ENCODE measurements around the gene SEMA3D.
A peak's percentile ranks its signal among the peaks of the same experiment; 100 is the strongest.

SEMA3D gene

GRCh38 chr7:85186521-85187241 is at the start of gene SEMA3D:
Gene SEMA3D, minus strand, starts transcription at chr7:85187056. Its CDS starts 65,165 bp downstream, at chr7:85121891.
- Histone ChIP-seq H3K4me3 (ENCODE audit: low read length) (peak within 1 kb of the TSS; percentile 67), H3K27me3 (ENCODE audit: insufficient read depth, low read length) (no peaks in the 10 kb centered on the region), H3K9me3 (ENCODE audit: low read length) (no peaks in the 10 kb centered on the region)

DNA sequence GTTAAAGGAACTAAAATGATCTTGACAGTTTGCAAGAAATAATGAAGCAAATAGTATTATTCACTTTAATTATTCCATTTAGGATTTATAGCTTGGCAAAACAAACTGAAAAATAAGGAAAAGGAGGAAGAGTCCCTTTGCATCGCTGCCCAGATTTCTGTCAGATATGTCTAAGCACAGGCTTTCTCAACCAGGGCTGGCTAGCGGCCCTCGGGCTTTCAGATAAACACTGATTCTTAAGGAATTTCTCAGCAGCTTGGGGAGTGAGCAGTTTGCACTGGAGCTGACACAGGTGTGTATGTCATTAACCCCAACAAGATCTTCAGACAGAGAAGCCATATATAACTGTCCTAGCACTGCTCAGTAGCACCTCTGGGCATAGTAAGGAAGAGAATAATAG is 47.9 kb upstream of the SEMA3D start:
- H2AFZ ChIP-seq (ENCODE audit: low read depth, low read length) = no peak overlapping the region

More at GRCh38 chr7:85186521-85187241, at the start of gene SEMA3D:
- peaks cover 14% of the 10 kb centered on the region for H3K4me1 ChIP-seq (ENCODE audit: insufficient read depth, low read length)
- H3K36me3 ChIP-seq (ENCODE audit: insufficient read depth, low read length) = no peaks in the 10 kb centered on the region
- peak within 1 kb of the TSS; percentile 86 for H2AFZ ChIP-seq (ENCODE audit: low read depth, low read length)

GRCh38 chr7:85232068-85232467 is 45.2 kb upstream of the SEMA3D start:
- Histone ChIP-seq H3K9me3 (ENCODE audit: low read length) (no peaks in the 10 kb centered on the region), H3K4me3 (ENCODE audit: low read length) (no peak overlapping the region), H3K27me3 (ENCODE audit: insufficient read depth, low read length) (no peaks in the 10 kb centered on the region), H3K36me3 (ENCODE audit: insufficient read depth, low read length) (no peaks in the 10 kb centered on the region), H3K4me1 (ENCODE audit: insufficient read depth, low read length) (no peaks in the 10 kb centered on the region), H2AFZ (ENCODE audit: low read depth, low read length) (no peak overlapping the region)

More for the DNA sequence above, 47.9 kb upstream of the SEMA3D start:
- no peaks in the 10 kb centered on the region for H3K36me3 ChIP-seq (ENCODE audit: insufficient read depth, low read length)
- no peak overlapping the region for H3K4me3 ChIP-seq (ENCODE audit: low read length)
- no peaks in the 10 kb centered on the region for H3K9me3 ChIP-seq (ENCODE audit: low read length)
- no peaks in the 10 kb centered on the region for H3K4me1 ChIP-seq (ENCODE audit: insufficient read depth, low read length)
- H3K27me3 ChIP-seq (ENCODE audit: insufficient read depth, low read length) = no peaks in the 10 kb centered on the region

DNA sequence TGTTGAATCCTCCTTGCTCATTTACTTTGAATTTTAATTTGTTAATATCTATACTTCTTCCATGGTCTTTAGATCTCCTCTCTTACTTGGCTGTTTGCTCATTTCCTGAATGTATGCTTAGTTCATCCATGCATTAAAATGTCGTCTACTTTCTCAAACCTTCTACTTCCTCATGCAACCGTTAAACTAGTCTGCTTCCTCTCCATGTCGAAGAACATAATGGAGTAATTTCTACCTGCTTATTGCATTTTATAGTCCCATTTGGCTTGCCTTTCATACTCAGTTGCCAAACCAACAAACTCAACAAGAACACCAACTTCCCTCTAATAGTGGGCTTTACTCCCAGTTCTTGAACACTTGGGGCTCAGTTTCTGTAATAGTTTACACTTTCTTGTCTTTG is 43.8 kb upstream of the SEMA3D start:
- Histone ChIP-seq H3K4me1 (ENCODE audit: insufficient read depth, low read length) (no peaks in the 10 kb centered on the region), H2AFZ (ENCODE audit: low read depth, low read length) (no peak overlapping the region), H3K4me3 (ENCODE audit: low read length) (no peak overlapping the region), H3K27me3 (ENCODE audit: insufficient read depth, low read length) (no peaks in the 10 kb centered on the region), H3K36me3 (ENCODE audit: insufficient read depth, low read length) (no peaks in the 10 kb centered on the region), H3K9me3 (ENCODE audit: low read length) (no peaks in the 10 kb centered on the region)

- Histone ChIP-seq H3K4me1 (ENCODE audit: insufficient read depth, low read length) (no peaks in the 10 kb centered on the region), H3K4me3 (ENCODE audit: low read length) (no peak overlapping the region), H3K36me3 (ENCODE audit: insufficient read depth, low read length) (no peaks in the 10 kb centered on the region), H2AFZ (ENCODE audit: low read depth, low read length) (no peak overlapping the region), H3K9me3 (ENCODE audit: low read length) (no peaks in the 10 kb centered on the region), H3K27me3 (ENCODE audit: insufficient read depth, low read length) (no peaks in the 10 kb centered on the region)
These were observed 42.7 kb upstream of the SEMA3D start for GRCh38 chr7:85229544-85229943.

- Histone ChIP-seq H3K4me1 (ENCODE audit: insufficient read depth, low read length) (no peaks in the 10 kb centered on the region), H3K36me3 (ENCODE audit: insufficient read depth, low read length) (no peaks in the 10 kb centered on the region), H3K9me3 (ENCODE audit: low read length) (no peaks in the 10 kb centered on the region), H3K4me3 (ENCODE audit: low read length) (no peak overlapping the region), H3K27me3 (ENCODE audit: insufficient read depth, low read length) (no peaks in the 10 kb centered on the region), H2AFZ (ENCODE audit: low read depth, low read length) (no peak overlapping the region)
These were observed 39.7 kb upstream of the SEMA3D start for GRCh38 chr7:85226361-85227085.

DNA sequence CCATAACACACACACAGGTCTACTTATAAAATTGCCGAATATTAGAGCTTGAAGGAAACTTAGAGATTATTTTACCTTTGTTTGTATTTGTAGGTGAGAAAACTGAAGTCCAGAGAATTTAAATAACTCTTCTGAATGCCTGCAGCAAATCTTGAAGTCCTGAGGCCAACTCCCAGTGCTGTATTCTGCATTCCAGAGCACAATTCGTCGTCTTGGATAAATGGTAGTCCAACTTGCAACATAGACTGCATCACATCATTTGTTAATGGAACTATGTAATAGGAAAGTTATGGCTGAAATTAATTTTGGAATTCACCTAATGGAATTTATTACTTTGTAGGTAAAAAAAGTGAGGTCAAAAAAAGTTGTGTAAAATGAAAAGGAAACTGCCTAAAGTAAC is 37.3 kb upstream of the SEMA3D start:
- H3K4me3 ChIP-seq (ENCODE audit: low read length) = no peak overlapping the region
- no peaks in the 10 kb centered on the region for H3K27me3 ChIP-seq (ENCODE audit: insufficient read depth, low read length)
- H2AFZ ChIP-seq (ENCODE audit: low read depth, low read length) = no peak overlapping the region
- H3K4me1 ChIP-seq (ENCODE audit: insufficient read depth, low read length) = peaks cover 4% of the 10 kb centered on the region
- H3K9me3 ChIP-seq (ENCODE audit: low read length) = no peaks in the 10 kb centered on the region
- H3K36me3 ChIP-seq (ENCODE audit: insufficient read depth, low read length) = no peaks in the 10 kb centered on the region

DNA sequence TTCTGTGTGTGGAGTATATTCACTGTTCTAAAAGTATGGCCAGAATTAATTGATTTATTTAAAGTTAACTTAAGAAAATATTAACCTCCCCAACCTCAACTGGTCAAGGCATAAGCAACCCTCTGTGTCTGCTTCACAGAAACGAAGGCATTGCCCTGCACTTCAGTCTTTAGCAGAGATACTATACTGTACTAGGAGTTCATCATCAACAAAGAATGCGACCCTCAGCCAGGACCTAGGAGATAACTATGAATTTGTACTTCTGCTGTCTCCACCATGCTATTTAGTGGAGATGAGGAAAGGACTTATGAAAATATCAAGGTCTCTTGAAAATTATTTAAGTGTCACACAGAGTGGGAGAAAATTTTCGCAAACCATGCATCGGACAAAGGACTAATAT is 35.7 kb upstream of the SEMA3D start:
- Histone ChIP-seq H3K4me3 (ENCODE audit: low read length) (no peak overlapping the region), H3K36me3 (ENCODE audit: insufficient read depth, low read length) (no peaks in the 10 kb centered on the region), H2AFZ (ENCODE audit: low read depth, low read length) (no peak overlapping the region), H3K9me3 (ENCODE audit: low read length) (no peaks in the 10 kb centered on the region), H3K4me1 (ENCODE audit: insufficient read depth, low read length) (peaks cover 4% of the 10 kb centered on the region), H3K27me3 (ENCODE audit: insufficient read depth, low read length) (no peaks in the 10 kb centered on the region)

- Histone ChIP-seq H3K36me3 (ENCODE audit: insufficient read depth, low read length) (no peaks in the 10 kb centered on the region), H3K4me1 (ENCODE audit: insufficient read depth, low read length) (peaks cover 4% of the 10 kb centered on the region), H3K27me3 (ENCODE audit: insufficient read depth, low read length) (no peaks in the 10 kb centered on the region), H3K9me3 (ENCODE audit: low read length) (no peaks in the 10 kb centered on the region), H3K4me3 (ENCODE audit: low read length) (no peak overlapping the region), H2AFZ (ENCODE audit: low read depth, low read length) (no peak overlapping the region)
These were observed 34.9 kb upstream of the SEMA3D start for GRCh38 chr7:85221796-85222195.

DNA sequence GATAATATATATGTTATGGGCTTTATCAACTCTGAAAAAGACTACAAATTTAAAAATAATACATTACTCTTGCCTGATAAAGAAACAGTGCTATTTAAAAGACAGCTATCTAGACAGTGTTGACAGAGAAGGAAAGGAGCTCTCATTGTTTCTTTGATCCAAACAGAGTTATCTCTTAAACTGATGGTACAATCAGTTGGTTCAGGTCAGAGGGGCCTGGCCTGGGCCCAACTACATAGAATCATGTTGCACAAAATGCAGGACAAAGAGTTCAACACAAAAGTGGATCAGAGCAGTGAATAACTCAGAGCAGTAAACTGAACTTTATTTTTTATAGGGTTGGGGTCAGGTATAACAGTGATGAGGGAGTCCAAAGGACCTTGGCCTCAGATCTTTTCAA is 33.8 kb upstream of the SEMA3D start:
- Histone ChIP-seq H3K4me1 (ENCODE audit: insufficient read depth, low read length) (peaks cover 4% of the 10 kb centered on the region), H2AFZ (ENCODE audit: low read depth, low read length) (no peak overlapping the region), H3K27me3 (ENCODE audit: insufficient read depth, low read length) (no peaks in the 10 kb centered on the region), H3K9me3 (ENCODE audit: low read length) (no peaks in the 10 kb centered on the region), H3K4me3 (ENCODE audit: low read length) (no peak overlapping the region), H3K36me3 (ENCODE audit: insufficient read depth, low read length) (no peaks in the 10 kb centered on the region)

DNA sequence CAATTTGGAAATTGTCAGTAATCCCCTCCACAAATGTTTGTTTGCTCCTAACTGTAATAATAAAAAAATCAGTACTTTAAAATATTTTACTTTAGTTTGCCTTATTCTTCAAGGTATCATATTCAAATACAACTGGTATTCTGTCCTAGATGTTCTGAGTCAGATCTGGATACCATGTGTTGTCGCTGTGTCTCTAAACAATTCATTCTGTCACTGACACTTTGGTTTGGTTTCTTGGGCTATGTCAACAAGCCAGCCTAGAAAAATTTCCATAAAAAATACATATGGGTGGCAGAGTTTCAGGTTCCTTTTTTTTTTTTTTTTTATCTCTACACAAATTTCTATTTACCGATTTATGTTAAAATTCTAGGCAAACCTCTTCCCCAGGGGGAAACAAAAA is 33.2 kb upstream of the SEMA3D start:
- H3K9me3 ChIP-seq (ENCODE audit: low read length) = no peaks in the 10 kb centered on the region
- no peaks in the 10 kb centered on the region for H3K27me3 ChIP-seq (ENCODE audit: insufficient read depth, low read length)
- no peak overlapping the region for H3K4me3 ChIP-seq (ENCODE audit: low read length)
- H2AFZ ChIP-seq (ENCODE audit: low read depth, low read length) = no peak overlapping the region
- peaks cover 4% of the 10 kb centered on the region for H3K4me1 ChIP-seq (ENCODE audit: insufficient read depth, low read length)
- no peaks in the 10 kb centered on the region for H3K36me3 ChIP-seq (ENCODE audit: insufficient read depth, low read length)

GRCh38 chr7:85217085-85217484 is 30.2 kb upstream of the SEMA3D start:
- Histone ChIP-seq H3K4me3 (ENCODE audit: low read length) (no peak overlapping the region), H3K36me3 (ENCODE audit: insufficient read depth, low read length) (no peaks in the 10 kb centered on the region), H3K9me3 (ENCODE audit: low read length) (no peaks in the 10 kb centered on the region), H2AFZ (ENCODE audit: low read depth, low read length) (no peak overlapping the region), H3K4me1 (ENCODE audit: insufficient read depth, low read length) (peaks cover 4% of the 10 kb centered on the region), H3K27me3 (ENCODE audit: insufficient read depth, low read length) (no peaks in the 10 kb centered on the region)

- Histone ChIP-seq H3K4me3 (ENCODE audit: low read length) (no peak overlapping the region), H3K36me3 (ENCODE audit: insufficient read depth, low read length) (no peaks in the 10 kb centered on the region), H3K9me3 (ENCODE audit: low read length) (no peaks in the 10 kb centered on the region), H2AFZ (ENCODE audit: low read depth, low read length) (no peak overlapping the region), H3K27me3 (ENCODE audit: insufficient read depth, low read length) (no peaks in the 10 kb centered on the region), H3K4me1 (ENCODE audit: insufficient read depth, low read length) (no peaks in the 10 kb centered on the region)
These were observed 28.2 kb upstream of the SEMA3D start for GRCh38 chr7:85215098-85215497.

Measured in neuron (in vitro differentiated cells).